K562 (cell line): ENCODE measurements around the gene INSM1.

Experiments
- RAD51 ChIP-seq: fragments of 450-650 bp; IDR thresholded peaks from 2 replicates; pipeline ENCODE4 v1.7.1; 2016; ENCODE audit warnings: low read depth, mild to moderate bottlenecking, borderline replicate concordance
- ZNF449 ChIP-seq: fragments of 250-450 bp; sonication (Bioruptor Pico); IDR thresholded peaks from 2 replicates; pipeline ENCODE4 v1.8.0; 2022; ENCODE audit warnings: moderate library complexity, mild to moderate bottlenecking, inconsistent platforms

GRCh38 chr20:20327746-20328145 lies 40.2 kb upstream of the INSM1 start:
- TF ChIP-seq ZNF449 (CRISPR knock-in tag) = no peak
- TF ChIP-seq RAD51 = no peak
